Stimulated activated CD8-positive, alpha-beta memory T cell treated with anti-CD3 and anti-CD28 coated beads, Interleukin-12 subunit alpha, Interleukin-12 subunit beta, amount 100 ng/mL, for 4 hours (primary cell): Measurements from ENCODE around the gene CCDC88C.
"Not testable (repeated sequence)": the region's sequence is repeated elsewhere in the genome, so short reads cannot be mapped to it uniquely, and the experiment has no call there.

Experiments used
- DNase-seq: peaks from one replicate; pipeline ENCODE4 v3.0.0-alpha.2; 2020; ENCODE audit warnings: low read depth

Gene CCDC88C

DNA sequence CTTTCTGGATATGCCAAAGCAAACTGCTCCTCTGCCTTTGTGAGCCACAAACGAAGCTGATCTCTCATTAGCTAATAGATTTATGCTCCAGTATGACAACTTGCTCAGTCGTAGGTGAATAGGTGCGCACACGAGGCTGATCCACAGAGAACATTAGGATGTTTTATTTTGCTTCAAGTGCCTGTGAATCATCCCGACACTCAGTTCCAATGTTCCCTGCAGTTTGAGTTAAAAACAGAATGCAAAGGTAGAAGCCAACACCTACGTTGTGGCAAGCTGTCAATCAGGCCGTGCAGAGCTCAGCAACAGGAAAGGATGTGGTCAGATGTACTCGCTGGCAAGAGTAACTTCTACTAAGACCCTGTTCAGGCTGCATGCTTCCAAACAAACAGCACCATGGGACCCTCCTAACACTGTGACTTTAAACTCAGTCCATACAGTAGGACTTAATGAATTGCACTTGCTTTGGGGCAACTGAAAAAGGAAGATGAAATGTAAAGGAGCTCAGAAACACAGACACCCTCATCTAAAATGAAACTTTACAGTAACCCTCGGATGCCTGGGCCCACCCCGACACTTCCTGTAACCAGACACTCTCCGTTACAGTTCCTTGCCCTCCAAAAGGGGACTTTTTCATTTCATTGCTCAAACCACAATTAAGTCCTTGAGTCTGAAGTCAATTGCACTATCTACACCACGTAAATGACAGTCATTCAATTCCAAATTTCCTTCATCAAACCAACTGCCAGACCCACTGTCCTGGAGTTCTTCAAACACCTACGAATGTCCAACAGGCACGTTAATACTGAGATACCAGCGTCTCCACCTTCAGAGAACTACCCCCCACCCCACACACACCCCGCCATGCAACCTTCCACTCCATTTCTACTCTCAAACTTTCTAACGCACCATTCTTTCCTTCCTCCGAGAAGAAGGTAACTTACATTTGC, 1.6 kb downstream of the CCDC88C start:
- peak; percentile 41 for DNase-seq

DNA sequence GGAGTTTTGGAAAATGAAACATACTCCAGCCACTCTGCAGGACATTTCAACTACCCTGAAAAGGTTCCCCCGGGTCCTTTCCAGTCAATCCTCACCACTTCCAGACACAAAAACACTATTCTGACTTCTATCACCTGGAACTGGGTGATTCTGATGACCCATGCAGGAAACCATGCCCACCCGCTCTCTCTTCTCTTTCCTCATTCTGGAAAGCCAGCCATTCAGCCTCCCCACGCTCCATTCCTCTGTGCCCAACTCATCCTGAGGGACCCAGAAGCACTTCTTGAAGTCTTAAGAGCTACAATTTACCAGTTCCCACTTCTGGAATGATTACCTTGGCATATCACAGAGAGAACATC, 3.2 kb downstream of the CCDC88C start:
- no peak for DNase-seq

DNA sequence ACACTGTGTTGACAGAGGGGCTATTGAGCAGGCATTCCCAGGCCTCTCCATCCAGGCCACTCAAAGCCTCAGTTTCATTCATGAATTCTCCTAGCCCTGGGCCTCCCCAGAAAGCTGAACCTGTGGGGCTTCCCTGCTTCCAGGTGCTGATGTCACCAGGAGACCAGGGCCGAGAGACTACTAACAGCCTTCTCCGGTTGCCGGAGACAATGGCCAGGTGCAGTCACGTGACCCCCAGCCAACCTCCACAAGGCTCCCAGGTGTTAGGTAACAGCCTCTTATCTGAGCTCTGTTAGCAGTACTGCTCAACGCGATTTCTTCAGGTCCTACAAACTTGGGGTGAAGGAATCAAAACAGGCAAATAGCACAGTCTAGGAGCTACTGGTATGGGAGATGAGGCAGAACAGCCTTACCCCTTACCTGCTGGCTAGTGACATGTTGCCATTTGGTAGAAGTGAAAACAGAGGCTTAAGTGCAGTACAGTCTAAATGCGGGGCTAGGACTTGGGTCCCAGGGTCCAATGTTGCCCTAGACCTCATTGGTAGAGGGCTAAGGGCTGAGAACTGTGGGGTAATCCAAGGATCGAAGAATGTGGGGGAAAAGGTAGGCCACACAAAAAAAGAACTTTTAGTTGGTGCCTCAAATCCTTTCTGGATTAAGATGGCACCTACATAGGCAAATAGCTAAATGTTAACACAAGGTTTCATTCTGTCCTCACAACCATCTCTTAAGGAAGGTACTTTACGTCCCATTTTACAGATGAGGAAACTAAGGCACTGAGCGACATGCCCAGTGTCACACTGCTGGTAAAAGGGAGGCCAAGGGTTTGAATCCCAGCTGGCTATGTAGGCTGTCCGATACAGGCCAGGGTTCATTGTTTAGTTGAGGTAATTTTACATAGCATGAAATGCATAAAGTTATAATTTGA, 3.8 kb downstream of the CCDC88C start:
- no peak for DNase-seq

DNA sequence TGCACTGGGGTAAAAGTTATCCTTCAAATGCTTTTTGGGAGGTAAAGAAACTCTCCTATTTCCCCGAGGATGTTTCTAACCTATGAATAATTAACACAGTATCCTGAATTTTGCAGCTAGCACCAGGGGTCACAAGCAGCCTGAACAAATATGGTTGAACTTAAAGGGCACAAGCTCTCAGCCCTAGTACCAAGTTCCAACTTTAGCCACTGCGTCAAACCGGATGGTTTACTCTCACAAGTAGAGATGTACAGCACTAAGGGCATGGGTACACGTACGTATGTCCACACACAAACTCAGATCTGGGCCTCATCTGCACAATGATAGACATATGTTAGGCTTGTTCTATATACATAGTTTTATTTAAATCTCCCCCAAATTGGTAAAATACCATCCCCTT, 4.7 kb downstream of the CCDC88C start:
- no peak for DNase-seq

DNA sequence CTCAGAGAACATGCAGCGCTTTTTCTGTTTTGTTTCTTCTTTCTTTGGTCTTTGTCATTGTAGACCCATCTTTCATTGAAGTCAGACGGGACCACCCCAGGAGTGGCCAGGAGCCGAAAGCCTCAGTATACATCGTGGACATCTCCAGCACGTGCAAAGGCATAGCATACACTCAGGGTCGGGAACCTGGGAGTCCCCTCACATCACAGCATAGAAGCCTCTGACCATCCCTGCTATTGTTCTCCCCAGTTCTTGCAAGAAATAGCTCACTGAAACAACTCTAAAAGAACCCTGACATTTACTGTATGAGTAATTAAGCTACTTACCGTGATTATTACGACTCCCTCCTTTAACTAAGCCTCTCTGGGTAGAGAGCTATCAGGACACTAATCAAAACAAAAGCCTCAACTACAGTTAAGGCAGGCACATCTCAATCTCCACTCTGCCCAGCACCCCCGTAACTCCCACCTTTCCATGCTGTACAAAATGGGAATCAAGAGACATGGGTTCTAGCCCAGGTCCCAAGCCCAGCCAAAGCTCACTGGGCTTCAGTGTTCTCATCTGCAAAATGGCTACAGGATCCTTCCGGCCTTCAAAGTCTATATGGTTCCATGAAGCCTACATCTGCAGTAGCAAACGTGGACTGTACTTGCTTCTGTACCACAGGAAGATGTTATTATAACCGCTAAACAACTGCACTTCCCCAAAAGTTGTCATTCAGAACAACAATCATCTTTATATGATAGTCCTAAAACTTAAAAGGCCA, 6.7 kb downstream of the CCDC88C start:
- no peak for DNase-seq

DNA sequence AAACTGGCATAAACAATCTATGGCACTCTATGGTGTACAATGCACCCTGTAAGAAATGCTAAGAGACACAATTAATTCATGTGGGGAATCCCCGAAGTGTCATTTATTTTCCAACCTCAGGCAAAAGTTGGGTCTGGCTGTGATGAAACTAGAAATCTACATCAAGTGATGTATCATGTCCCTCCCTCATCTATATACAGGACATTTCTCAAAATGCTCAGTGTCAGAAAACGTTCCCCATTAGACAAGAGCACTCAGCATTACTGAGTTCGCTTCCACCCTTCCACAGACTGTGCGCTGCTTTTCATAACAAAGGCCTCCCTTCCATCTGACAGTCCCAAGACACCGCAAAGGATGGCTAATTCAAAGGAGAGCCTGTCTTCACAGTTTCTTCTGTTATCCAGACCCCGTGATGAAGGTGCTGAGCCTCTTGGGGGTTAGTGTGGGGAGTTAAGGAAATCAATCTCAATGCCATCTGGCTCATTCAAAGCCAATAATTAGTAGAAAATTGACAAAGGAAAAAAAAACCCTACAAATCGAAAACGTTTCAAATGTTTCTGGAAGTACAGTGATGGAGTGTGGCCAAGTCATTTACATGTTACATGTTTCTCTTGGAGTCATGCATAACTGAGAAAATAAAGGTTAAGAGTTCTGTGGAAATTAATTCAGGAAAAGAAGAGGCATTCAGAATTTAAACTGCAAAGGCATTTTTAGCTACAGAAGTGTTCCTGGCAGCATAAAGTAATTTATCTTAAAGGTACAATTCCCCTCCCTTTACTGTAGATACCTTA, 7.5 kb downstream of the CCDC88C start:
- DNase-seq, result no peak

DNA sequence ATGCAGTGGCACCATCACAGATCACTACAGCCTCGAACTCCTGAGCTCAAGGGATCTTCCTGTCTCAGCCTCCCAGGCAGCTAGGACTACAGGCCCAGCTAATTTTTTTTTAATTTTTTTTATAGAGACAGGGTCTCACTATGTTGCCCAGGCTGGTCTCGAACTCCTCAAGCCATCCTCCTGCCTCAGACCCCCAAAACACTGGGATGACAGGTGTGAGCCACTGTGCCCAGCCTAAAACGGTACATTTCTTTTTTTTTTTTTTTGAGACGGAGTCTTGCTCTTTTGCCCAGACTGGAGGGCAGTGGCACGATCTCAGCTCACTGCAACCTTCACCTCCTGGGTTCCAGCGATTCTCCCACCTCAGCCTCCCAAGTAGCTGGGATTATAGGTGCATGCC, 8.4 kb downstream of the CCDC88C start:
- DNase-seq, result not testable (repeated sequence)

DNA sequence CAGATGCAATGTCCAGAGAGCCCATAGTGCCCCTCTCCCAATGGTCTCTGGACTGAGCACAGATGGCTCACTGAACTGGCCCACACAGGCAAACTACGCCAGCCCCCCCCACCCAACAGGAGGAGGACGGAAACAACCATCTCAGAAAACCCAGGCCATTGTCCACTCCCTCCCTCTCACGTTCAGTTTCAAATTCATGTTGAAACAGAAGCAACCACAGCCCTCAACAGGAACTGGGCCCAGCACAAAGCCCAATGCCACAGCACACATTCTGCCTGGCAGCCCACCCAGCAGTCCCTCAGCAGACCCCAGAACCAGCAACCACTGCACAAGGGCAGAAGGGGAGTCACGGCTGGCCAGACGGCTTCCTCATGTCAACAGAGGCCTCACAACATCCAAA, 10.6 kb downstream of the CCDC88C start:
- no peak for DNase-seq

DNA sequence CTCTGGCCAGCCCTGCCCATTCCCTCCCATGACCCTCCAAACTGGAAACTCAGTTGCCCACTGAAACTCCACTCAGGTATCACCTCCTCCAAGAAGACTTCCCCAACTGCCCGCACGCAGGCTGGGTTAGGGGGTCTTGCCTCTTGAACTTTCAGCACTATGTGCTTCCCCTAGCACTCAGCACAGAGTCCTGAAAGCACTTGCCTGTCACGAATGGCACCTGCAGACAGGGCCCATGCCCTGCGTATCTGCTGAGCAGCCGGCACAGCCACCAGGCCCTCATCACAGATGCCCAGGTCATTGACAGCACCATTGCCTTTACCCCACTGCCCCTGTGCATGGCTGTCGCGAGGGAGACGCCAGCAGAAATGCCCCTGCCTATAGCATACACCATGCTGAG, 11.2 kb downstream of the CCDC88C start:
- DNase-seq, result no peak

DNA sequence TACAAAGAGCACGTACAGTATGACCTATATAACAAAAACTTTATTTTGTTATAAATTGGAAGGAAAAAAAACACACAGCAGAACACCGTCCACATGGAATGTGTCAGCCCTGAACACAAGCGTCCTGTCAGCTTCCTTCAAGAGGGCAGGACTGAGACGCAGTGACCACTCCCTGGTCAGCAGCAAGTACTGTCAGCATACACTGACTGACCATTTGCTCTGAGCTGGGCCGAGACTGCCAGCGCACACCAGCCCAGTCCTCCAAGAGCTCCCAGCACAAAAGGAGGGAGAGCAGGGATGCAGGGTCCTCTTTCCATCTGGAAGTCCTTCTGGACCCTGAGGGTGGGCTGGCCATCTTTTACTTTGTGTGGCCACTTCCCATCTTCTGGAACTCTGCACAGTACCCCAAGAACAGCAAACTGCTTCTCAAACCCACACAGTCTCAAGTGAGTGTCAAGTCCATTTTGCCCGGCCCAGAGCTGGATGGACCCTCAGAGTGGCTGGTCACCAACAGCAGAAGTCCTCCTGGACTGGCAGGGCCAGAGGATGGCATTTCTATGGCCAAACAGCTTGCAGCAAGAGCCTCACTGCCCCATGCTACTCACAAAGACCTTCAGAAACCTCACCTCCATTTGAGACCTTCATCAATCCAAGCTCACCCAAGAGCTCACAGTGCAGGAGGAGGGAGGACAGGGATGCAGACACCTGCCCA, 11.7 kb downstream of the CCDC88C start:
- DNase-seq, result no peak

DNA sequence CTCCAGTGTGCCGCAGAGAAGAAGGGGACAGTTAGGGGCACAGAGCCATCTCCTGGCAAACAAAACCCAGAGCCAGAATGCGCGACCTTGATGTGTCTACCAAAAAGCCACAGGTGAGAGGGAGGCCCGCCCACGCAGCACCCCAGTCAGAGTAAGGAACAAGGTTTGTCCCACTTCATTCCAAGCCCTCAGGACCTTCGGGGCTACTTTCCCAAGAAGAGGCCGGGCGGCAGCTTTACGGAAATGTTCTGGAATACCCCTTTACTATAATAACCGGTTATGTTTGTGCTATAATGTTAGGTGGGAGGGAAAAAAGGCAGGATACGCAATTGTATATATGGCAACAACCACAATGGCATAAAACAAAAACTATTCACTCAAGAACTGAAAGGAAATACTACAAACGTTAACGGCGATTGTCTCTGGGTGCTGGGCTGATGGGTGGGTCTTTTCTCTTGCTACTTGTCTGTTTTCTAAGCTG, 12.3 kb downstream of the CCDC88C start:
- peak; percentile 59 for DNase-seq

DNA sequence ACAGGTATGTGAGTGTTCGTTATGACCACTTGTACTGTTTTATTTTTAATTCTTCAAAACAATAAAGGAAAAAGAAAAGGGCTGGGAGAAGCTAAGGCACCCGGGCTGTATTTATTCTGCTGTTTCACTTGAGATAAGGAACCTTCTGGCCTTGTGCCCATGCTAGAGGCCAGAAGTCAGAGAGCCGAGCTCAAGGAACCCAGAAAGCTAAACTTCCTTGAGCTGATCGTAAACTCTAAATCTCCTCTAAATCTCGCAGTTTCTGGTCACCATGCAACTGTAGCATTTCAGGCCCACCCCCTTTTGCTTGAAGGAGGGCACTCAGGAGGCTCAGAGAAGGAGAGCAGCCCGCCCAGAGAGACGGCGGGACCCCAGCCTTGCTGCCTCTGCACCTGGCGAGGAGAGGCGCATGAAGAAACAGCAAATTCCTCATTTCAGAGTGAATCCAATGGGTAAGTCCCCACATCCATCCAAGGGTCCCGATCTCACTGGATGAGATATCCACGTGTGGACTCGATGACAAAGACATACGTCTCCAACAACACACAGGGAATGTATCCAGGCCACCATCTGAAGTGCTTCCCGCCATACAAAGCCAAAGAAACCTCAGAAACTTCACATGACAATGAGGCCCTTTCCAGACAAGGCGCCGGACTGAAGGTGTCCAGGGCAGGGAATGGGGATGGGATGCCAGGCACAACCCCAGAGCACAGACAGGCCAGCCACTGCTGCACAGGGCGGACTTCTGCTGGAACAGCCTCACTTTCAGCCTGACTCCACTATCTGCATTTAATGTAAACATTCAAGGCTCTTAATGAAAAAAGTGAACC, 14.6 kb downstream of the CCDC88C start:
- DNase-seq, result no peak

DNA sequence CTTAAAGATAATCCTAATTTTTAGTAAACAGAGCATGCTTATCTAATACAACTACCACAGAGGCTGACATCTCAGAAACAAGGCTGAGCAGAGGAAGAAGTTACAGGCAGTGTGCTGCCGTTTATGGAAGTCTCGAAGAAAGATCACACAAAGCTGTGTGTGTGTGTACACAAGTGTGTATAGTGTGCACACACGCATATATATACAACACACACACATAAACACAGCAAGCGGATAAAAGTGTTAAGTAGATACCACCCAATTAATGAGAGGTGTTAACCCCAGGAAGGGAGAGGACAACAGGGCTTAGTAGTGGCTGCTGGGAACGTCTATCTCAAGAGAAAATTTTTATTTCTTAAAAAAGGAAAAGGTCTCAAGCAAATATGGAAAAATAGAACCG, 15.3 kb downstream of the CCDC88C start:
- no peak for DNase-seq

DNA sequence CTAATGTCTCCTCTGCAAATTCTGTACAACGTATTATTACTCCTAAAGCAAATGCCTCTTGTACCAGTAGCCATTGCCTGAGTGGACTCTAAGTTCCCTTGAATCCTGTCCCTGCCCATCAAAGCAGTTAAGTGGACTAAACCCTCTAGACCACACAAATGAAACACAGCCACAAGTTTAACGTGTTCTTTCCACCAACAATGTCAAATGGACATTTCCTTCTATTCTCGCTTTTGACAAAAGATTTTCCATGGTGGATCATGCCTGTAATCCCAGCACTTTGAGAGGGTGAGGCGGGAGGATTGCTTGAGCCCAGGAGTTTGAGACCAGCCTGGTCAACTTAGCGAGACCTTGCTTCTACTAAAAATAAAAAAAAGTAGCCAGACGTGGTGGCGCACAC, 15.9 kb downstream of the CCDC88C start:
- no peak for DNase-seq

DNA sequence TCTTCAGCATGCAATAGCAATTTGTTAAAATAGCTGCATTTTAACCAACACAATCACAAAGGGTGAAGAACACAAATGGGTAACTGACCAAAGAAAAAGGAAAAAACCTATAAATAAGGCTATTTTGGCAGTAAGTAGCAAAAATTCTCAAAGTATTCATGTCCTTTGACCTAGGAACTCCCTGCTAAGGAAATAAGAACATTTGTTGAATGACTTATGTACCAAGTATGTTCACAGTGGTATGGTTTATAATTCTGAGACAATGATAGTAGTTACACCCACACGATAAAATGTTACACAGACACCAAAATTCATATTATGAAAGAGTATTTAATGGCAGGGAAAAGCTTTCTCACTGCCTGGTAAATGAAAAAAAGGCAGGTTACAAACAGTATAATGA, 16.9 kb downstream of the CCDC88C start:
- DNase-seq, result no peak

DNA sequence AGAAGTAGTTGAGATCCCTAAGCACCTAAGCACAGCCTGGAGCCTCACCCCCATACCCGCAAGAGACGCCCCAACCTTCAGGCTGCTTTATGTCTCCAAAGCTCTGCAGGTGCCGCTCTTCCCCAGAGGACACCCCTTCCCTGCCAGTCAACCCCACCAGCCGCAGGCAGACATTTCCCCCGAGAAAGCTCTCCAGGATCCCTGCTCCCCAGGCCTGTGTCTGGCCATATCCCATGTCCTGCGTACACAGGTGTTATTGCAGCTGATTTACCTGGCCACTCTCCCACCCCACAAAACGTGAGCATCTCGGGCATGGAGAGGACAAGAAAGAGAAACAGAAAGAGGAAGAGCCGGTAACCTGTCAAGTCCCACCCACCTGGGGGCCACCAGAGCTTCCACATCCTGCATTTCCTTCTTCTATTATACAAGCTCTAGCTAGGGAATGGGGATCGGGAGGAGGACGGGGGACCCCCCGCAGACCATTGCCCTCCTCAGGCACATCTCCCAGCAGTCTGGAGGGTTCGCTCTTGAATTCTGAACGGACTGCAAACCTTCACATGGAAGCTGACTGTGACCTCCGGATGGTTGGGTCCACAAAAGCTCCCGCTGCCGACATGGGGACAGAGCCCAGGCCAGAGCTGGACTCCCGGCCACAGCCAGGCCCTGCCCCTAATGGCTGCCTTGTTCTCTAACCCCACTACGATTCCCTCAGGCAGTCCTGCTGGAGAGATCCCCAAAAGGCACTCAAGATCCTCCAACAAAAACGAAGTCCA, 17.6 kb downstream of the CCDC88C start:
- no peak for DNase-seq

DNA sequence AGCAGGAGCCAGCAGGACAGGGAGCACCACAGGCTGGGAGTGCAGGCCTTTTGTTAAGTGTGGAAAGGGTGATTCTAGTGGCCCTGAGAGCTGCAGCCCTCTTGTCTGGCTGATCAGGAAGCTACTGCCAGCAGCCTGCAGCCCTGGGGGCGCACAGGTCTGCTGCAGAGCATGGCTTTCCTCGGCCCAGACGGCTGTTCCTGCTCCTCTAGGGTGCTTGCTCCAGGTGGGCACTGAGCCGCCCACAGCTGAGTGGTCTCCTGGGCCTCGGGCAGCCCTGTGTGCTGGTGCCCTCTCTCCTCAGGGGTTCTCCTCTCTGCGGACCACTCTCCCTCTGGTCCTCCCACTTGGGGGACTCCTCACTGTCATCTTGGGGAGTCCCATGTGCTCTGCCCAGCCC, 18.9 kb downstream of the CCDC88C start:
- no peak for DNase-seq

DNA sequence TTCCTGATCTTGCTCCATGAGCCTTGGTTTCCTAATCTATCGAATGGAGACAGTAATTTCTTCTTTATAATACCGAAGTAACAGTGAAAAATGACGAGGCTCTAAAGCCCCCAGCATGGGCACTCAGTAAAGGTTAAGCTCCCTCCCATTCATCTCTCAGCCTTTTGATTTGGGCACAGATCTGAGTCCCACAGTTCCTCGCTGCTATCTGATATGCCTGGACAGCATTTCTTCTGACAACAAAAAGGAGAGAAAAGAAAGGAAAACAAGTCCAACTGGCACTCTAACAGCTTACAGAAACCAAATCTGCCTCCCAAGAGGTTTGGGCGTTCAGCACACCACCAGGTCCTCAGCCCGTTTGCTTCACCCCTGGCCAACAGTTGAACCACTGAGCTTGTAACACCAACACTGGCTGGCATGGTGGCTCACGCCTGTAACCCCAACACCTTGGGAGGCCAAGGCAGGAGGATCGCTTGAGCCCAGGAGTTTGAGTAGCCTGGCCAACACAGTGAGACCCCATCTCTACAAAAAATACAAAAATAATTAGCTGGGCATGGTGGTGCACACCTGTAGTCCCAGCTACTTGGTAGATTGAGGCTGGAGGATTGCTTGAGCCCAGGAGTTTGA, 19.5 kb downstream of the CCDC88C start:
- no peak for DNase-seq
